Measurements from ENCODE around the gene MZT2A.
"Not testable (repeated sequence)": the region's sequence is repeated elsewhere in the genome, so short reads cannot be mapped to it uniquely, and the experiment has no call there.

MZT2A gene, protein sequence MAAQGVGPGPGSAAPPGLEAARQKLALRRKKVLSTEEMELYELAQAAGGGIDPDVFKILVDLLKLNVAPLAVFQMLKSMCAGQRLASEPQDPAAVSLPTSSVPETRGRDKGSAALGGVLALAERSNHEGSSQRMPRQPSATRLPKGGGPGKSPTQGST

DNA sequence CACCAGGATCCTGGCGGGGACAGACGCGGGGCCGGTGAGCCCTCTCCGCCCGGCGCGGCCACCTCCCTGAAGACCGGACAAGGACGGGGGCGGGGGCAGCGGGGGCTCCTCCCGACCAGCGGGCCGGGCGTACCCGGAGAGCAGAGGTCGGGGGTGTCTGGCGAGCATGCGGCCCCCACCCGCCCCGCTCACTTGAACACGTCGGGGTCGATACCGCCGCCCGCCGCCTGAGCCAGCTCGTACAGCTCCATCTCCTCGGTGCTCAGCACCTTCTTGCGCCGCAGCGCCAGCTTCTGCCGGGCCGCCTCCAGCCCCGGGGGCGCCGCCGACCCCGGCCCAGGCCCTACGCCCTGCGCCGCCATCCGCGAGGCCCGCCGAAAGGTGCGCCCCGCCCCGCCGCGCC is at the start of gene MZT2A:
Gene MZT2A (minus strand): TSS at position 383 of the 403 bp plus-strand sequence. CDS start 21 bp downstream, at position 362.
- DNase-seq, result not testable (repeated sequence)

DNA sequence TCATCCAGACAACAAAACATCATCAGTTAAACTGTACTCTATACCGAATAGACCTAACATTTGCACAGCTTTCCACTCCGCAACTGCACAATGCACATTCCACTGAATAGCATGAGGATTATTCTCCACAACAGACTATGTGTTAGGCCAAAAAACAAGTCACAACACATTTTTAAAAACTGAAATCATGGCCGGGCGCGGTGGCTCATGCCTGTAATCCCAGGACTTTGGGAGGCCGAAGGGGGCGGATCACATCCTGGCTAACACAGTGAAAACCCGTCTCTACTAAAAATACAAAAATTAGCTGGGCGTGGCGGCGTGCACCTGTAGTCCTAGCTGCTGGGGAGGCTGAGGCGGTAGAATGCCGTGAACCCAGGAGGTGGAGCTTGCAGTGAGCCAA is 46.7 kb upstream of the MZT2A start:
- DNase-seq, result not testable (repeated sequence)

DNA sequence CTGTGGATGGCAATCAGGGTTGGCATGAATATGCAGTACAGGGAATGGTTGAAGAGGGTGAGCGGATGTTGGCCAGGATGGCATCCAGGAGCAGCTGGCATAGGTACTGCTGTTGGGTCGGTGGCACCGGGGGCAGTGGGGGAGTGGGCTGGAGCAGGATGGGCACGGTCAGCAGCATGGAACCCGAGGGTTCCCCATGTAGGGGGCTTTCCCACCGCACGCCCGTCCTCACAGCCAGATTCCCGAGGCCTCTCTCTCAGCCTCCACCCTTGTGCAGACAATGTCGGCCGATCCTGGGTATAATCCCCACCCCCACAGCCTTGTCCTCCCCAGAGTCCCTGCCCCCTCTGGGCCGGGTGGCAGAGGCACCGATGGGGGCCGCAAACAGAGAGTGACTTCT is 44.6 kb upstream of the MZT2A start:
- not testable (repeated sequence) for DNase-seq

DNA sequence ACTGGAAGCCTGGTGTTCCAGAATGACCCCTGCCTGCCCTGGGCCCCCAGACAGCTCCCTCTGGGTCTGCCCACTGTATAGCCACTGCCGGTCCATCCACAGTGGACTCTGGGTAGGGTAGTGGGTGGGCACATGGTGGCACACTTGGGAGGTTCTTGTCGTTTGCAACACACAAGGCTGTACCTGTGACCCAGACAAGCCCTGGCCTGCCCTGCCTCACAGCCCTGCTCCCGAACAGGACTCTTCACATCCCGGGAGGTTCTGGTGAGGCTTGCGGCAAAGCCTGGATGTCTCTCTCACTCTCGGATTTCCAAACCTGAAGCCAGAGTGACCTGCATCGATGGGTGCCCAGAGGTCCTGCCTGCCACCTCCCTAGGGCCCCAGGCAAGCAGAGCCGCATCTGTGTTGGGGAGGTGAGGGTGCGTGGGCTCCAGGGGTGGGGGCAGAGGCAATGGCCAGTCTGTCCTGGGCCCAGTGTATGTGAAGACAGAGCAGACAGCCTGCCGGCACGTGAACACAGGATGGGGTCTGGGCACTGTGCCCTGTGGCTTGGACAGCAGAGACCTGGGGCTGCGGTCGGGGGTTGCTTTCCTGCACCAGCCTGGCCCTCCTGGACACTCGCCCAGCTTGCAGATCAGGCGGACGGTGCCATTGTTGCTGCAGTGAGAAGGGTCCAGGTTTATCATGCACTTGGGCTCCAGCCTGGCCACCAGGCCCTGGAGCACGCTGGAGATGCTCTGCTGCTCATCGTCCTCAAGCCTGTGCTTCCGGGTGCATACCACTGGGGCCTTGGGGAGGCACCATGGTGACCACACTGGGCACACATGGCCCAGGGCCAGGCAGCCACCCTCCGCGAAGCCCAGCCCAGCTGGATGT is 44.0 kb upstream of the MZT2A start:
- not testable (repeated sequence) for DNase-seq

DNA sequence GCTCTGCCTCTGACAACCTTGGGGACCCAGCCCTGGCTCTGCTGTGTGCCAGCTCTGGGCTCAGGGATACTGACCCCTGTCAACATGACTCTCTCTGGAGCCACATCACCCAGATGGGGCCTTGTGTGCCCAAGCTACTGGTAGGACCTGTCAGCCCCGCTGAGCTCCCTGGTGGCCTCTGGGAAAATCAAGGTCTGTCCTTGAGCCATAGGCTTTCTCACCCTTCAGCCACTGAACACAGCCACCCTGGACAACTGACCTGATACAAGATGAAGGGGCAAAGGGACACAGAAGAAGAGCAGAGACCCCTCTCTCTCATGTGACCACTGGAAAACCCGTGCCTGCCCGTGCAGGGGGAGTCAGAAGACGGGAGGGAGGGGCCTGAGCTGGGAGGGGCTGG is 43.3 kb upstream of the MZT2A start:
- no peak for DNase-seq

DNA sequence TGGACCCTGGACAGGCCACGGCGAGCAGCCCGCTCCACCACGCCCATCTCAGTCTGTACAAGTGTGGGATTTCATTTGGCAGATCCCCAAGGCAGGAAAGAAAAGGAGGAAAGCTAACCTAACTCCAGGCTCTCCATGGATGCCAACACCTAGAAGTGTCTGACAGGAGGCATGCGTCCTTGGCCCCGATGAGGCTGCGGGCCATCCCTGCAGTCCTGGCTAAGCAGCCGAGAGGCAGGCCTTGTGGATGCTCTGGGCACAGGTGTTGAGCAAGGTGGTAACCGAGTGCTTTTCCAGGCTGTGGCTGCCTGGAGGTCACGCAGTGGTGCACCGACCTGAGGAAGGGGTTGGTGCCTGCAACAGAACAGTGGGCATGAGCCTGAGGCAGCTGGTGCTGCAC is 42.8 kb upstream of the MZT2A start:
- DNase-seq, result not testable (repeated sequence)

DNA sequence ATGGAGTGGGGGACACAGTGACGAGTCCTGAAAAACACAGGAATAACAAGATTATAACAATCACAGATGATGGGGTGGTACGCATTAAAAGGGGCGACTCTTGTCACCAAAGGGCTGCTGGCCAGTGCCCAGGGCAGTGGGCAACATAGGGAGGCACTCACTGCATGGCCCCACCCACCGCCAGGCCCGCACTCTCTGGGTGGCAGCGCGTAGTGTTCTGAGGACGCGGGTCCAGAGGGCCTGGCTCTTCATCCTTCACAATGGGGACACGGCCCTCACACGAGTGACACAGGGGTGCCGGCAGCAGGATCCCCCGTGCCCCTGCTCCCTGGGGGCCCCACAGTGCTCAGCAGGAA is 42.1 kb upstream of the MZT2A start:
- not testable (repeated sequence) for DNase-seq

DNA sequence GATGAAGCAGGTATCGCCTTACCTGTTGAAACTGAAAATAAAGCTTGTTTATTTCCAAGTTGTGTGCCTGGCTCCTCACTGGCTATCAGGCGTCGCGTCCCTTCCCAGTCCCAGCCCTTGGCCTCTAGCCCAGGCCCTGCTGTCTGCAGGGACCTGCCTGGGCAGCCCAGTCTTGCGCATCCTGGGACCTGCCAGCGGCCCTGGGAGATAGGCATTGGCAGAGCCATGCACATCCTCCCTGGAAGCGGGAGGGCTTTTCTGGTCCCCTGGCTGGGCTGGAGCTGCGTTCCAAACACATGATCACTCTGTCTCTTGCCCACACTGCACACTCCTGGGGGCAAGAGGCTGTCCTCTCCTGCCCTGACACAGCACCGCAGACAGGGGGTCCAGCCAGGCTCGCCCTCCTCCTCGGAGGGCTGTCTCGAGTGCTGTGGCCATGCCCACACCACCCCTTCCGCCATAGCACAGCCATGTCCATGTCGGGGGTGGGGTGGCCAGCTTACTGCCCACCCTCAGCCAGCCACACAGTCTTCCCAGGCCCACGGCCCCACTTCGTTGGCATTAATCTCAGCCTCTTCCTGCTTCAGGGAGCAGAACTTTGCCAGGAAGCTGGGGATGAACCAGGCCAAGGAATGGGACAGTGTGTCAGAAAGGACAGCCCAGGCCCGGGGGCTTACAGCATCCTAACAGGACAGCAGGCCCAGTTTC is 41.6 kb upstream of the MZT2A start:
- not testable (repeated sequence) for DNase-seq

DNA sequence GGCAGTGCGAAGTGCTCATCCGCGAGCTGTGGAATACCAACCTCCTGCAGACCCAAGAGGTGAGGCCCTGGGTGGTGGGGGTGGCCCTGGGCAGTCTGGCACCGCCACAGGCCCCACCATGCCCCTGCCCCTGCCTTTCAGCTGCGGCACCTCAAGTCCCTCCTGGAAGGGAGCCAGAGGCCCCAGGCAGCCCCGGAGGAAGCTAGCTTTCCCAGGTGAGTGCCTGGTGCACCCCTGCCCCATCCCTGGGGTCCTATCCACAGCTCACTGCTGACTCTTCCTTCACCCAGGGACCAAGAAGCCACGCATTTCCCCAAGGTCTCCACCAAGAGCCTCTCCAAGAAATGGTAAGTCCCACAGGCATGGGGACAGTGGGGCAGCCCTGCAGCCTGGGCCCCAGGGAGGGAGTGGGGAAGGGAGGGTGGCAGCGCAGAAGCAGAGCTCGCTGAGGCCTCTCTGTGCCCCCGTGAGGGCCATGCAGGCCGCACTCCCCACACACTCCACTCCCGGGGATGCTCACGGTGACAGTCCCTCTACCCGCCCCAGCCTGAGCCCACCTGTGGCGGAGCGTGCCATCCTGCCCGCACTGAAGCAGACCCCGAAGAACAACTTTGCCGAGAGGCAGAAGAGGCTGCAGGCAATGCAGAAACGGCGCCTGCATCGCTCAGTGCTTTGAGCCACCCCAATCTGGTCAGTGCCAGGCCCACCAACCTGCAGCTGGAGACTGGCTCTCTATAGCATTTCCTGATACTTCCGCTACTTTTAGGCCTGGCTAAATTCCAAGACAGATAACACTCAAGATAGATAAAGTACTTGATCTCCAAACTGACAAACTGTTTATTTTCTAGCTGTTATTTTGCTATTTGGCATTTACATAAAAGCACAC is 40.8 kb upstream of the MZT2A start:
- DNase-seq, result not testable (repeated sequence)

DNA sequence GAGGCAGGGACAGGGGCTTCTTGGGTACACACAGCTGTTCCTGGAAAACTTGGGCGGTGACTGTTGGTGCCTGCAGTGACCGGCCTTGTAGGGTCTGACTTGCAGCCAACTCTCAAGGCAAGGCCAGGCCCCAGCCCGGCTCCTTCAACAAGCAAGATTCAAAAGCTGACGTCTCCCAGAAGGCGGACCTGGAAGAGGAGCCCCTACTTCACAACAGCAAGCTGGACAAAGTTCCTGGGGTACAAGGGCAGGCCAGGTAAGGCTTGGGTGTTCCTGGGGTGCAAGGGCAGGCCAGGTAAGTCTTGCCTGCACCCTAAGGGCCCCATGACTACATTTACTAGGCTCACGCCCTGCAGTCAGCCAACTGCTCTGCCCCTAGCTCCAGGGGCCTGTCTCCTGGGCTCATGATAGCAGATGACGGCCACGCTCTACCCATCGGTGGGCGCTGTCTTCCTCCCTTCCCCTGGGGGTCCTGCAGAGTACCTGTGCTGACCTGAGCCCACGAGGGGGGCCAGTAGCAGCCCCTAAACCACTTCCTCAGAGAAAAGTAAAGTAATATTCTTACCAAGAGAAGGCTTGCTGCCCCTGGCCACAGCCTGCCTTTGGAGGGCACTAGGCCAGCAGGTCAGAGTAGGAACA is 39.5 kb upstream of the MZT2A start:
- not testable (repeated sequence) for DNase-seq

DNA sequence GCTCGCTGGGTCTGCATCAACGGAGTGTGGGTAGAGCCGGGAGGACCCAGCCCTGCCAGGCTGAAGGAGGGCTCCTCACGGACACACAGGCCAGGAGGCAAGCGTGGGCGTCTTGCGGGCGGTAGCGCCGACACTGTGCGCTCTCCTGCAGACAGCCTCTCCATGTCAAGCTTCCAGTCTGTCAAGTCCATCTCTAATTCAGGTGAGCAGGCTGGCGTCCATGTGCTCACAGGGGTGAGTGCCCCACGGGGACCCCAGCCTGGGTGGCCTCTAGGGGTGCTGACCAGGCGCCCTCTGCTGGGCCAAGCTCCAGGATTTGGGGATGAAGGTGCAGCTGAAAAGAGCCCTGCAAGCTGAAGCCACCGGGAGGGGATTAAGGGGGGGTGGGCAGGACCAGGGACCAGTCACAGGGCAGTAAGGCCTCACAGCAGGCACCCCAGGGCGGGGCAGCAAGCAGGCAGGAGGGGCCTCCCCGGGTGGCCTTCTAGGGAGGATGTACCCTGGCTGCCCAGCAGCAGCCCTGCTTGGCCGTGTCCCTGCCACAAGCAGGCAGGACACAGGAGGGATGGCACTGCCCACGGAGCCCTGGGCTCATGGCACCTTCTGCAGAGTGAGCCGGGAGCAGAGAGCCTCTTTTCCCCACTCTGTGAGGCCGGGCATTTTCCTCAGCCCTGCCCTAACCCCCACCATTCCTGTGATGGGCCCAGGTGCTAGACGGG is 38.6 kb upstream of the MZT2A start:
- DNase-seq, result not testable (repeated sequence)

DNA sequence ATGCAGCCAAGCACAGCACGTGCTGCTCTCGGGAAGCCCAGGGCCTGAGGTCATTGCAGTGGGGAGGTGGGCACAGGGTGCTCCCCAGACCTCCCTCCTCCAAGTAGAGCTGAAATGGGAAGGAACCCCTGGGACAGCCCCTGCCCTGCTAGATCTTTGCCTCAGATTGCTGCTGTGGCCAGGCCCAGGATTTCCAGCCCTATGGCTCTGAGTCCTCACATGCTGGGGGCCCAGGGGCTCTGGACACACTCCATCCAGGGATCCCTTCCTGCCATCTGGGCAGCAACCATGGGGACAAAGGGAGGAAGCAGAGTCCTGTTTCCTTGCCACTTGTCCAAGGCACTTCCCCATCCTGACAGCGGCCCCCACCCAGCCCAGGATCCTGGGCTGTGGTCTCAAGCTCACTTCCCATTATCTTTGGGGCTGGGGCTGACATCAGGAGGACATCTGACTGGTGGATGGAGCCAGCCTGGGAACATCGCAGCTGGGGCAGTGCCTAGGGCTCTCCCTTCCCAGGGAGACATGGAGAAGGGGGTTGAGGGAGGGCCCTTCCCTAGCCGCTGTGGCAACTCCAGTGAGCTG is 37.8 kb upstream of the MZT2A start:
- not testable (repeated sequence) for DNase-seq

DNA sequence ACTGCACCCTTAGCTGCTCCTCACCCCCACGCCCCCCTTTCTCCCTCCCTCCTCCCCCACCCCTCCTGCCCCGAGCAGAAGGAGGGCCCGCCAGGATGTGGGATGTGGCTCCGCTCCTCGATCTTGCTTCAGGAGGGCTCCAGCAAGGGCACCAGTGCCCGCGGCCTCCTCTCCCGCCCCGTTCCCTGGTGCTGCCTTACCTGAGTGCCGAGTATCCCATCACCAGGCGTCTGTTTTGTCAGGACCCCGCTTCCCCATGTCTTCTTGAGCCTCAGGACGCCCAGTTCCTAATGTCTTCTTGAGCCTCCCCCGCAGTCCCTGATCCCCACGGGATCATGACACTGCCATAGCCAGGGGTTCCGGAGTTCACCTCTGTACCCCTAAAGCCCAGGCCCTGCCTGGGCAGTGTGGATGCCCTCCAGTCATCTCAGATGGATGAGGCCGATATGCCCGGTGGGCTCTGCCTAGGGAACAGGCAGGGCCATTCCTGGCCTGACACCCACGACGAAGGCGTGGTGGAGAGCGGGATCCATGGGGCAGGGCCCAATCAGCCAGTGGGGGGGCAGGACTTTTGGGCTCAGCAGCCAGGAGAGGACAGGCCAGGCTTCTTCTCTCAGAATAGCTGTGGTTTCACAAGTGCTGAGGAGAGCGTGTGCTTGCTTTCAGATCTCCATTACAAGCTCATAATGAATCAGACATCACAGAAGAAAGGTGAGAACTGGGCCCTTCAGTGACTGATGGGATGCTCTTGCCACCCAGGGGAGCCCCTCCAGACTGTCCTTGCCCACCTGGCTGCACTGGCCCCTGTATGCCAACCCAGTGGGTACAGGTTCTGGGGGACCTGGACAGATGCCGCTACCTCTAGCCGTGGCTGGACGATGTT is 37.0 kb upstream of the MZT2A start:
- not testable (repeated sequence) for DNase-seq

DNA sequence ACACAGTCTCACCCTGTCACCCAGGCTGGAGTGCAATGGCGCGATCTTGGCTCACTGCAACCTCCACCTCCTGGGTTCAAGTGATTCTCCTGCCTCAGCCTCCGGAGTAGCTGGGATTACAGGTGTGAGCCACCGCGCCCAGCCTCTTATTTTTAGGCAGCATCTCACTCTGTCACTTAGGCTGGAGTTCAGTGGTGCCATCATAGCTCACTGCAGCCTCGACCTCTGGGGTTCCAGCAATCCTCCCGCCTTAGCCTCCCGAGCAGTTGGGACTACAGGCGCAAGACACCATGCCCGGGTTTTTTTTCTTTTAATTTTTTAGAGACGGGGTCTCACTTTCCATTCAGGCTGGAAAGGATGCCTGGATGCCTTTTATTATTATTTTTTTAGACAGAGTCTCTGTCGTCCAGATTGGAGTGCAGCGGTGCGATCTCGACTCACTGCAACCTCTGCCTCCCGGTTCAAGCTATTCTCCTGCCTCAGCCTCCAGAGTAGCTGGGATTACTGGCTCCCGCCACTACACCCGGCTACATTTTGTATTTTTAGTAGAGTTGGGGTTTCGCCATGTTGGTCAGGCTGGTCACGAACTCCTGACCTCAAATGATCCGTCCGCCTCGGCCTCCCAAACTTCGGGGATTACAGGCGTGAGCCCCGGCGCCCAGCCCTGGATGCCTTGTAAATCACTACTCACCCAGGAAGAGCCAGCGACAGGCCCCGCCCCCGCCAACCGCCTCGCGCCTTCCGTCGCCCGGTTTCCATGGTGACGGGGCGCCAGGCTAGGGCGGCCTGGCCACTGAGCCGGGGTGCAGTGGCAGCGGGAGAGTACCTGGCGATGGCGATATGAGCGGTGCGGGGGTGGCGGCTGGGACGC is 35.2 kb upstream of the MZT2A start, which contains the start of gene CCDC74A:
Gene CCDC74A (plus strand): TSS at position 758 of the 871 bp plus-strand sequence. CDS start 83 bp downstream, at position 841.
- DNase-seq, result not testable (repeated sequence)

DNA sequence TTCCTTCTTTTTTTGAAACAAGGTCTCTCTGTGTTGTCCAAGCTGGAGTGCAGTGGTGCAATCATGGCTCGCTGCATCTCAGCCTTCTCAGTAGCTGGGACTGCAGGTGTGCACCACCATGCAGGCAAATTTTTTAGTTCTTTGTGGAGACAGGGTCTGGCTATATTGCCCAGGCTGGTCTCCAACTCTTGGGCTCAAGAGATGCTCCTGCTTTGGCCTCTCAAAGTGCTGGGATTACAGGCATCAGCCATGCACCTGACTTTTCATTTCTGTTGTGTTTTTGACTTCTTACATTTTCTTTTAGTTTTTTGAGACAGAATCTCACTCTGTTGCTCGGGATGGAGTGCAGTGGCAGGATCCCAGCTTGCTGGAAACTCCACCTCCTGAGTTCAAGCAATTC is 33.1 kb upstream of the MZT2A start:
- not testable (repeated sequence) for DNase-seq

DNA sequence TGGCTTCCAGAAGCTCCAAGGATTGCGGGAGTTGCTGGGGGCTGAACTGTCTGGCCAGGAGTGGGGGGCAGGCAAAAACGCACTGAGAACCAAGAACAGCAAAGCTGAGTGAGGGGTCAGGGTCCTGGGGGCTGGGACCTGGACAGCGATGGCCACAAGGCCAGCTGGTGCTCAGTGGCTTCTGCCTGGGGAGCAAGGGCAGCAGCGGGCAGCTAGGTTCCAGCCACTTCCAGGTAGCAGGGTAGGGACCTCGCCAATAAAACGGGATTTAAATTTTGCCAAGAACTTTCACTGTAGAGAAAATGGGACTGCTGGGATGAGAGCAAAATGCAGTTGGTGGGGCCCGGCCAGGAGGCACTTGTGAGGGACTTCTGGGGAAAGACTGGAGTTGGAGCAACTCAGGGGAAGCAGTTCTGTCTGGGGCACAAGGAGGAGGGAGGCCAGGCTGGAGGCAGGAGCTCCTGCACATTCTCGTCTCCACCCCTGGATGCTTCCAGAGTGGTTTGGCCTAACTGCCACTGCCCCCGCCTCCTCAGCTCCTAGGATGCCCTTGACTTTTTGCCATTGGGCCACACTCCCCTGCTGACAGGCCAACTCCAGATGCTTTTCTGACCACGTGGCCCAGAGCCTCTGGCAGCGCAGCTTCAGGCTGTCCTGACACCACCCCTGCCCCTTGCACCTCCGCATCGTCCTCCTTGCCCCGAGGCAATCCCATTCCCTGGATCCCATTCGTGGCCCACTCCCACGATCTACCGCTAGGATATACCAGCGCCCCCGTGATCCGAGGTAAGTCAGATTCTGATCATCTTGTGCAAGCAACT is 30.0 kb upstream of the MZT2A start:
- DNase-seq, result no peak

DNA sequence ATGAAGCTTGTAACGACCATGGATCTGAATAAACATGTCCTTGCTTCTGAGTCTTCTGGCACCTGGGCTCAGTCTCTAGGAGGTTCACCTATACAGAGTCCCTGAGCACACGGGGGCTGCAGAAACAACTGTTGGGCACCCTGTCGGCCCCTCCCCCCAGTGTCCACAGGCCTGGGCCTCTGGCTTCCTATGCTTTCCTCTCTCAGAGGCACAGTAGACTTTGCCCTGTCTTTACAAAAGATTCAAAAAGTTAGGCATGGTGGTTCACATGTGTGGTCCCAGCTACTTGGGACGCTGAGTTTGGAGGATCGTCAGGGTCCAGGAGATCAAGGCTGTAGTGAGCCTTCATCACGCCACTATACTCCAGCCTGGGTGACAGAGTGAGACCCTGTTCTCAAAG is 29.3 kb upstream of the MZT2A start:
- DNase-seq, result not testable (repeated sequence)

DNA sequence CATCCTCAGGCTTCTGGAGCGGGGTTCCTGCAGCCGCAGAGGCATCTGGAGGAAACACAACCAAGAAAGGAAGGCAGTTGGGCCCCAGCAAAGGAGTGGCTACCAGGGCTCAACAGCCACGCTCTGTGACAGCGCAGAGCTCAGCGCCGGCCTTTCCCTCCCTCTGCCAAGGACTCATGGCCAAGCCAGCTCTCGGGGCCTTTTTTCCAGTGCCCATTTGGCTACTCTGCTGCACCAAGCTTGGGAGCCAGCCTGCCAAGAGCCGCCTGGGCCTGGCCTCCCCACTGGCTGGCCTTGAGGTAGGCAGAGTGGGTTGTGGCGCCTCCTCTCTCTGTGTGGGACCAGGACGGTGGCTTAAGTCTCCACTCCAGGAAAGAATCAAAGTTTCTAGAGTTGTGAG is 28.3 kb upstream of the MZT2A start:
- DNase-seq, result no peak
